ENCODE measurements around the gene WIPF3. TPM values are rescaled to one million over a fixed set of nuclear protein-coding genes. Genes with fewer than 3 reads are reported as not detected.

Gene WIPF3
- total RNA-seq, 1 experiment from 2014 or later: 11.6 TPM

DNA sequence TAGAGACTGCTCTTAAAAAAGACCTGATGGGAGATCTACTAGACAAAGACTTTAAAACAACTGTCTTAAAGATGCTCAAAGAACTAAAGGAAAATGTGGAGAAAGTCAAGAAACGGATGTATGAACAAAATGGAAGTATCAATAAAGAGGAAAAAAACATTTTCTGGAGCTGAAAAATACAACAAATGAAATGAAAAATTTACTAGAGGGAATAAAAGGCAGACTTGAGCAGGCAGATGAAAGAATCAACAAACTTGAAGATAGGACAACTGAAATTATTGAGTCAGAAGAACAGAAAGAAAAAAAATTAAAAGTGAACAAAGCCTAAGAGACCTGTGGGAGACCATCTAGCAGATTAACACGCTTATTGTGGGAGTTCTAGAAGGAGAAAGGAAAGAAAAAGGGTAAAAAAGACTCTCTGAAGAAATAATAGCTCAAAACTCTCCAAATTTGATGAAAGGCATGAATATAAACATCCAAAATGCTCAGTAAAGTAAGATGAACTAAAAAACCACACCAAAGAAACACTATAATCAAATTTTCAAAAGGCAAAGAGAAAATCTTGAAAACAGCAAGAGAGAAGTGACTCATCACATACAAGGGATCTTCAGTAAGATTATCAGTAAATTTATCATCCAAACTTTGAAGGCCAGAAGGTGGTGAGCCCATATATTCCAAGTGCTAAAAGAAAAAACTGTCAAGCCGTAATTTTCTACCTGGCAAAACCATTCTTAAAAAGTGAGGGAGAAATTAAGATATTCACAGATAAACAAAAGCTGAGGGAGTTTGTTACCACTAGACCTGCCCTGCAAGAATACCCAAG, 100.1 kb downstream of the WIPF3 start:
- no peak overlapping the region for H2BK120ac ChIP-seq (ENCODE audit: low read depth, low read length, poor library complexity, severe bottlenecking)
- no peak for DNase-seq
- H3K23ac ChIP-seq (ENCODE audit: insufficient read length, low read depth, low read length): no peak overlapping the region
- H4K8ac ChIP-seq (replicated peaks; ENCODE audit: insufficient read length, low read depth, low read length): no peak overlapping the region
- peaks cover 18 to 19% of the 10 kb centered on the region in 2 experiments for H3K9me3 Mint-ChIP-seq
- no peaks in the 10 kb centered on the region for H3K27me3 ChIP-seq (ENCODE audit: insufficient read depth, low read length)
- H3K79me2 ChIP-seq (ENCODE audit: insufficient read depth, low read length): no peaks in the 10 kb centered on the region
- TF ChIP-seq, protein P1, sequence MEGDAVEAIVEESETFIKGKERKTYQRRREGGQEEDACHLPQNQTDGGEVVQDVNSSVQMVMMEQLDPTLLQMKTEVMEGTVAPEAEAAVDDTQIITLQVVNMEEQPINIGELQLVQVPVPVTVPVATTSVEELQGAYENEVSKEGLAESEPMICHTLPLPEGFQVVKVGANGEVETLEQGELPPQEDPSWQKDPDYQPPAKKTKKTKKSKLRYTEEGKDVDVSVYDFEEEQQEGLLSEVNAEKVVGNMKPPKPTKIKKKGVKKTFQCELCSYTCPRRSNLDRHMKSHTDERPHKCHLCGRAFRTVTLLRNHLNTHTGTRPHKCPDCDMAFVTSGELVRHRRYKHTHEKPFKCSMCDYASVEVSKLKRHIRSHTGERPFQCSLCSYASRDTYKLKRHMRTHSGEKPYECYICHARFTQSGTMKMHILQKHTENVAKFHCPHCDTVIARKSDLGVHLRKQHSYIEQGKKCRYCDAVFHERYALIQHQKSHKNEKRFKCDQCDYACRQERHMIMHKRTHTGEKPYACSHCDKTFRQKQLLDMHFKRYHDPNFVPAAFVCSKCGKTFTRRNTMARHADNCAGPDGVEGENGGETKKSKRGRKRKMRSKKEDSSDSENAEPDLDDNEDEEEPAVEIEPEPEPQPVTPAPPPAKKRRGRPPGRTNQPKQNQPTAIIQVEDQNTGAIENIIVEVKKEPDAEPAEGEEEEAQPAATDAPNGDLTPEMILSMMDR (conservative IDR thresholded peaks at IDR 0.05): no peak
- no peak overlapping the region for H4K5ac ChIP-seq (ENCODE audit: insufficient read length, low read depth, low read length)
- H2BK15ac ChIP-seq (ENCODE audit: low read depth, low read length): no peak overlapping the region
- H2BK12ac ChIP-seq (ENCODE audit: insufficient read length, low read depth, low read length): no peak overlapping the region
- H3K27ac ChIP-seq (ENCODE audit: insufficient read length, low read depth, low read length): no peak overlapping the region
- peaks cover 34 to 40% (median 39%) of the 10 kb centered on the region in 3 experiments for H3K36me3 Mint-ChIP-seq (ENCODE audit: insufficient read depth in 1 of 3, low read depth in 3 of 3)
- no peak overlapping the region for H3K9ac ChIP-seq (ENCODE audit: extremely low read depth, insufficient read length, low read length)
- H3K4ac ChIP-seq (ENCODE audit: low read depth, low read length): no peak overlapping the region
- no CpG with 5 or more reads among the region's 3 CpGs for WGBS (ENCODE audit: extremely low coverage, insufficient read length, low lambda C conversion rate)
- no peaks in the 10 kb centered on the region for H3K4me1 Mint-ChIP-seq
- H3K4me1 ChIP-seq (ENCODE audit: insufficient read depth, low read length): no peaks in the 10 kb centered on the region
- H2AFZ ChIP-seq (ENCODE audit: low read length): no peak overlapping the region
- no peak overlapping the region for H3K14ac ChIP-seq (ENCODE audit: insufficient read depth, low read length)
- H3K4me3 Mint-ChIP-seq: no peak overlapping the region
- H3T11ph ChIP-seq (ENCODE audit: low read length): no peak overlapping the region
- H2BK5ac ChIP-seq (ENCODE audit: insufficient read length, low read length): no peak overlapping the region
- H3K79me1 ChIP-seq (ENCODE audit: insufficient read depth, low read depth, low read length, poor library complexity, severe bottlenecking): no peaks in the 10 kb centered on the region
- no peak overlapping the region for H2AK5ac ChIP-seq (ENCODE audit: insufficient read length, low read length)
- no peak overlapping the region for H3K56ac ChIP-seq (ENCODE audit: insufficient read length, low read depth, low read length)
- no peaks in the 10 kb centered on the region for H4K20me1 ChIP-seq (ENCODE audit: control insufficient read depth, insufficient read depth, insufficient read length)
- H3K23me2 ChIP-seq (ENCODE audit: insufficient read length, low read depth, low read length, poor library complexity, severe bottlenecking): no peaks in the 10 kb centered on the region
- no peak overlapping the region for H3K4me2 ChIP-seq (ENCODE audit: insufficient read depth, insufficient read length, low read length)
- H3K18ac ChIP-seq (ENCODE audit: insufficient read length, low read depth, low read length): no peak overlapping the region
- H3K9me3 ChIP-seq (ENCODE audit: control insufficient read depth, low read depth, low read length): peaks cover 12% of the 10 kb centered on the region
- no peaks in the 10 kb centered on the region for H3K27me3 Mint-ChIP-seq (ENCODE audit: low read depth)
- no peak overlapping the region for H3K27ac Mint-ChIP-seq
- no peak overlapping the region for H2BK20ac ChIP-seq (ENCODE audit: low read depth, low read length, poor library complexity, severe bottlenecking)
- no peak overlapping the region for H4K91ac ChIP-seq (ENCODE audit: insufficient read length, low read depth, low read length)

Data from H9 (cell line).